ENCODE results near the gene GRB10.

DNA sequence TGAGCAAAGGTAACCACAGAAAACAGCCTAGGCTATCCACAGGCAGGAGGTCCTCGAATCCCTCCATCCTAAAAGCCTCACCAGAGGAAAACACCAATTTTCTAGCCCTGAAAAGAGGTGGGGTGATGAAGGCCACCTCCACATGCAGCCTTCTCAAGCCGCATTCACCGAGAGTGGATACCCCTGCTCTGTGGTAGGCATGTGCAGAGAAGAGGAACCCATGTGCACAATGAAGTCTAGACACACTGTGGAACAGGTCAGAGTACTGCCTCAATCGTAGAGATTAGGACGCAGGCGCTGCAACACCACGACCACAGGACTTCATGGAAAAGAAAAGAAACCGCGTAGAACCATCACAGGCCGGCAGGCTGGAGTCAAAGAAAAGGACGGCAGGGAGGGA lies 38.8 kb downstream of the GRB10 start:
- TF ChIP-seq, protein P1, sequence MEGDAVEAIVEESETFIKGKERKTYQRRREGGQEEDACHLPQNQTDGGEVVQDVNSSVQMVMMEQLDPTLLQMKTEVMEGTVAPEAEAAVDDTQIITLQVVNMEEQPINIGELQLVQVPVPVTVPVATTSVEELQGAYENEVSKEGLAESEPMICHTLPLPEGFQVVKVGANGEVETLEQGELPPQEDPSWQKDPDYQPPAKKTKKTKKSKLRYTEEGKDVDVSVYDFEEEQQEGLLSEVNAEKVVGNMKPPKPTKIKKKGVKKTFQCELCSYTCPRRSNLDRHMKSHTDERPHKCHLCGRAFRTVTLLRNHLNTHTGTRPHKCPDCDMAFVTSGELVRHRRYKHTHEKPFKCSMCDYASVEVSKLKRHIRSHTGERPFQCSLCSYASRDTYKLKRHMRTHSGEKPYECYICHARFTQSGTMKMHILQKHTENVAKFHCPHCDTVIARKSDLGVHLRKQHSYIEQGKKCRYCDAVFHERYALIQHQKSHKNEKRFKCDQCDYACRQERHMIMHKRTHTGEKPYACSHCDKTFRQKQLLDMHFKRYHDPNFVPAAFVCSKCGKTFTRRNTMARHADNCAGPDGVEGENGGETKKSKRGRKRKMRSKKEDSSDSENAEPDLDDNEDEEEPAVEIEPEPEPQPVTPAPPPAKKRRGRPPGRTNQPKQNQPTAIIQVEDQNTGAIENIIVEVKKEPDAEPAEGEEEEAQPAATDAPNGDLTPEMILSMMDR (conservative IDR thresholded peaks at IDR 0.05; ENCODE audit: low read depth in 2 of 2): no peak
- TF ChIP-seq EZH2 (IDR thresholded peaks at IDR 0.05; ENCODE audit: low read depth, unreplicated experiment): no peak
- TF ChIP-seq POLR2AphosphoS5 (IDR thresholded peaks at IDR 0.05; ENCODE audit: low read depth): no peak
- TF ChIP-seq, protein P2, sequence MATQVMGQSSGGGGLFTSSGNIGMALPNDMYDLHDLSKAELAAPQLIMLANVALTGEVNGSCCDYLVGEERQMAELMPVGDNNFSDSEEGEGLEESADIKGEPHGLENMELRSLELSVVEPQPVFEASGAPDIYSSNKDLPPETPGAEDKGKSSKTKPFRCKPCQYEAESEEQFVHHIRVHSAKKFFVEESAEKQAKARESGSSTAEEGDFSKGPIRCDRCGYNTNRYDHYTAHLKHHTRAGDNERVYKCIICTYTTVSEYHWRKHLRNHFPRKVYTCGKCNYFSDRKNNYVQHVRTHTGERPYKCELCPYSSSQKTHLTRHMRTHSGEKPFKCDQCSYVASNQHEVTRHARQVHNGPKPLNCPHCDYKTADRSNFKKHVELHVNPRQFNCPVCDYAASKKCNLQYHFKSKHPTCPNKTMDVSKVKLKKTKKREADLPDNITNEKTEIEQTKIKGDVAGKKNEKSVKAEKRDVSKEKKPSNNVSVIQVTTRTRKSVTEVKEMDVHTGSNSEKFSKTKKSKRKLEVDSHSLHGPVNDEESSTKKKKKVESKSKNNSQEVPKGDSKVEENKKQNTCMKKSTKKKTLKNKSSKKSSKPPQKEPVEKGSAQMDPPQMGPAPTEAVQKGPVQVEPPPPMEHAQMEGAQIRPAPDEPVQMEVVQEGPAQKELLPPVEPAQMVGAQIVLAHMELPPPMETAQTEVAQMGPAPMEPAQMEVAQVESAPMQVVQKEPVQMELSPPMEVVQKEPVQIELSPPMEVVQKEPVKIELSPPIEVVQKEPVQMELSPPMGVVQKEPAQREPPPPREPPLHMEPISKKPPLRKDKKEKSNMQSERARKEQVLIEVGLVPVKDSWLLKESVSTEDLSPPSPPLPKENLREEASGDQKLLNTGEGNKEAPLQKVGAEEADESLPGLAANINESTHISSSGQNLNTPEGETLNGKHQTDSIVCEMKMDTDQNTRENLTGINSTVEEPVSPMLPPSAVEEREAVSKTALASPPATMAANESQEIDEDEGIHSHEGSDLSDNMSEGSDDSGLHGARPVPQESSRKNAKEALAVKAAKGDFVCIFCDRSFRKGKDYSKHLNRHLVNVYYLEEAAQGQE (IDR thresholded peaks at IDR 0.05; ENCODE audit: unreplicated experiment): no peak
- TF ChIP-seq EZH2phosphoT487 (IDR thresholded peaks at IDR 0.05; ENCODE audit: unreplicated experiment): no peak
- TF ChIP-seq JUNB (IDR thresholded peaks at IDR 0.05; ENCODE audit: unreplicated experiment): no peak
- TF ChIP-seq NANOG (IDR thresholded peaks at IDR 0.05; ENCODE audit: borderline replicate concordance): no peak
- no peak for TF ChIP-seq ZNF331 (CRISPR knock-in tag; IDR thresholded peaks at IDR 0.05; ENCODE audit: low read depth)

Data from GM23338 (cell line).